Stimulated activated naive CD4-positive, alpha-beta T cell (primary cell): ENCODE results near the gene FGR.
"Not testable (repeated sequence)": the region's sequence is repeated elsewhere in the genome, so short reads cannot be mapped to it uniquely, and the experiment has no call there.

Experiments used
- DNase-seq, 6 experiments: peaks; one replicate each; lab custom pipeline; 2025; lab: John Stamatoyannopoulos, UW

FGR gene

DNA sequence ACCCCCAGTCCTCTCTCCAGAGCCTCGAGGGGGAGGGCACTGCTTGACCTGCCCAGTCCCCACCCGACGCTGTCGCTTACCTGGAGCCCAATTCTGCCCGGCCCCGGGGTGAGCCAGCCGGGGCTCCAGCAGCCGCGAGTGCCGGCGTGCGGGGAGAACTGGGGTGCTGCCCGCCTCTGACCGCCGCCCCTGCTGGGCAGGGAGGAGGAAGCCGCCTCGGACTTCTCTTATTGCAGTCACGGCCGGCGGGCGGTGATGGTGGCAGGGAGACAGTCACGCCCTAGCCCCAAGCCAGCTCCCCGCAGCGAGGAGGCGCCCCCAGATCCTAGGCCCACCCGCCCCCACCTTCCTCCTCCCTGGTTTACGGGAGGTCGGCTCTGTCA is at the start of gene FGR:
Gene FGR, minus strand, starts transcription at position 201 of the 383 bp plus-strand sequence. CDS start 11,269 bp downstream, outside the sequence.
- no peak for DNase-seq

GRCh38 chr1:27684176-27684575 is 49.2 kb upstream of the FGR start:
- no peak for DNase-seq

- no peak for DNase-seq
Observed at GRCh38 chr1:27682351-27682944, 47.5 kb upstream of the FGR start.

GRCh38 chr1:27681580-27681979 is 46.6 kb upstream of the FGR start:
- not testable (repeated sequence) for DNase-seq

- not testable (repeated sequence) for DNase-seq
Observed at GRCh38 chr1:27680225-27680791, 45.3 kb upstream of the FGR start.

- no peak for DNase-seq
Observed at GRCh38 chr1:27678747-27679146, 43.8 kb upstream of the FGR start.

DNA sequence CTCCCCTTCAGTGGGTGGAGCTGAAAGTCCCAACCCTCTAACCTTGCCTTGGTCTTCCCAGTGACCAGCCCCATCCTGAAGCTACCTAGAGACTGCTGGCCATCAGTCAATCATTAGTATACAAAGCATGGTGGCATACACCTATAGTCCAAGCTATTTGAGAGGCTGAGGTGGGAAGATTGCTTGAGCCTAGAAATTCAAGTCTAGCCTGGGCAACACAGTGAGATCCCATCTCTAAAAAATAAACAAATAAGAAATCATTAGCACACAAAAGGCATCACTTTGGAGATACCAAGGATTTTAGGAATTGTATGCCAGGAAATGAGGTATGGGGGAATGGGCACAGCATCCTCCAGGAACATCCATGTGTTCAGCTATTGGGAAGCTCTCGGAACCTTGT is 41.4 kb upstream of the FGR start:
- DNase-seq: no peak

- no peak for DNase-seq
Observed at GRCh38 chr1:27672750-27673112, 37.7 kb upstream of the FGR start.

GRCh38 chr1:27671964-27672749 is 37.2 kb upstream of the FGR start, which contains the start of gene IFI6:
Gene IFI6, minus strand, starts transcription at chr1:27672192. Its CDS starts 2,878 bp downstream, at chr1:27669314.
- peak; percentile 70 to 84 (median 79) for DNase-seq

DNA sequence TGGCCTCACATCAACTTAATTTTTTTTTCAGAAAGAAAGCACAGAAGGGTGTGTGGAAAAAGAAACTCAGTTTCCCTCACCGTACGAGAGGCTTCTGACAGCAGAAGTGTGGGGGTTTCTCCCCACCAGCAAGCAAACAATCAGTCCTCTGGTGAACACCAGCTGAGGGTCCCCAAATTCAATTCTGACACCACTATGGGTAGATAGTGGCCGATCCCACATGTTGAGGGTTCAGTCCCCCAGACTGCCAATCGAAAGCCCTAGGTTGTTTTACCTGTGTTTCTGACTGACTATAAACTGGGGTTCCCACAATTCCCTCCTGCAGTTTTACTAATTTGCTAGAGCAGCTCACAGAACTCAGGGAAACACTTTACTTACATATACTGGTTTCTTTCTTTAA is 34.9 kb upstream of the FGR start:
- DNase-seq: no peak

DNA sequence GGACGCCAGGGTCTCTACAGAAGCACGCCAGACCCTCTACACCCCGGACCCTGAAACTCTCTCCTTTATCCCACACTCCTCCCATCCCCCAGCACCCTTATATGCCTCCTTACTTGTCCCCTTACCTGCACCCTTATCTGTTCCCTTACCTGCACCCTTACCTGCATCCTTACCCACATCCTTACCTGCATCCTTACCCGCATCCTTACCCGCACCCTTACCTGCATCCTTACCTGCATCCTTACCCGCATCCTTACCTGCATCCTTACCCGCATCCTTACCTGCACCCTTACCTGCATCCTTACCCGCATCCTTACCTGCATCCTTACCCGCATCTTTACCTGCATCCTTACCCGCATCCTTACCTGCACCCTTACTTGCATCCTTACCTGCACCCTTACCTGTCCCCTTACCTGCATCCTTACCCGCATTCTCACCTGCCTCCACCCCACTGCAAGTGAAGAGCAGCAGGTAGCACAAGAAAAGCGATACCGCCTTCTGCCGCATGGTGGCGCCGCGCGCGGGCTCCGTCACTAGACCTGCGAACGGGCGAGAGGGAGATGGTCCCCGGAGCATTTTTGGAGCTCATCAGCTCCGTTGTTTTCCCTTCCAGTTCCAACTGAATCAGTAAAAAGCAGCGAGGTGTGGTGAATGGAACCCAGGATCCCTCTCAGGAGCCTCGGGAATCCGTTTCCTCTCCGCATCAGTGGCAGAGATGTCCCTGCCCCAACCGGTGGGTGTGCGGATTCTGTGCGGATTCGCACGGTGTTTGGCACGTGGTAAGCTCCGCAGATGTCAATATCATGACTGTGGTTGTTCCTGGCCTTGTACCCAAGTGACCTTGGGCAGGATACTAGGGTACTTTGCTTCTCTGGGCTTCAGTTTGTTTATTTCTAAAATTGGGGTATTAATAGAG is 34.1 kb upstream of the FGR start:
- peak; percentile 64 to 91 (median 82) for DNase-seq

DNA sequence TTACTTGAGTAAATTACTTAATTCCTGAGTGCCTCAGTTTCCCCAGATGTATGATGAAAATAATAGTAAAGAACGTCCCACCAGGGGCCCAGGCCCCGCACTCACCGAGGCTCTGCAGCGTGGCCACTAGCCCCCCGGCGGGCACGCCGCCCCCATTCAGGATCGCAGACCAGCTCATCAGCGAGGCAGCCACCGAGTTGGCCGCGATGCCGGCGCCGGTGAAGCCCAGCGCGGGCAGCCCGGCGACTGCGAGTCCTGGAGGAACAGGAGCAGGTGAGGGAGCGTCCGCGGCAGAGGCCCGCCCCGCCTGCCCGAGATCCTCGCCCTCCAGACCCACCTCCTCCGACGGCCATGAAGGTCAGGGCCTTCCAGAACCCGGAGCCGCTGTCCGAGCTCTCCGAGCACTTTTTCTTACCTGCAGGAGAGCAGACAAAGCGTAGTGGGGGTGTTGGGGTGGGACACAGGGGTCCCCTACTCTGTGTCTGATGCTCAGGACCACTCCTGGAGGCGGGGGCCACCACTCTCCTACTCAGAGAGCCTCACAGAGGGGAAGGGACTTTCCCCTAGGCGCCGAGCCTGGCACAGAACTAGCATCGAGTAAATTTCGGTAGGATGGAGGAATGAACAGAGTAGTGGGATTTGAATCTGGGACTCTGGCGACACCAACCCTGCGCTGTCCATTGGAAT is 33.3 kb upstream of the FGR start:
- no peak for DNase-seq

GRCh38 chr1:27666791-27667254 is 31.8 kb upstream of the FGR start:
- DNase-seq: no peak

DNA sequence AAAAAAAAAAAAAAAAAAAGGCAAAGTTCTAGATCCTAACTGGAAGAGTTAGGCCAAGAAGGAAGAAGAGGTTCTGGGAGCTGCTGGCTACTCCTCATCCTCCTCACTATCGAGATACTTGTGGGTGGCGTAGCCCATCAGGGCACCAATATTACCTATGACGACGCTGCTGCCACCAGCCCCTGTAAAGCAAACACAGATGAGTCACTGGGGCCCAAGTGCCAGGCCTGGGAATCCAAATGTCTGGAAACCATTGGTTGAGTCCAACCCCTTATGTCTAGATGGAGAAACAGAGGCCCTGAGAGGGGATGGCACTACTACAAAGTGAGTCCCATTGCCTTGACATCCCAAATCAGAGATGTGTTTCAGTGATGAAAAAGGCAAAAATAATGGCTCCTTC is 31.3 kb upstream of the FGR start:
- no peak for DNase-seq

DNA sequence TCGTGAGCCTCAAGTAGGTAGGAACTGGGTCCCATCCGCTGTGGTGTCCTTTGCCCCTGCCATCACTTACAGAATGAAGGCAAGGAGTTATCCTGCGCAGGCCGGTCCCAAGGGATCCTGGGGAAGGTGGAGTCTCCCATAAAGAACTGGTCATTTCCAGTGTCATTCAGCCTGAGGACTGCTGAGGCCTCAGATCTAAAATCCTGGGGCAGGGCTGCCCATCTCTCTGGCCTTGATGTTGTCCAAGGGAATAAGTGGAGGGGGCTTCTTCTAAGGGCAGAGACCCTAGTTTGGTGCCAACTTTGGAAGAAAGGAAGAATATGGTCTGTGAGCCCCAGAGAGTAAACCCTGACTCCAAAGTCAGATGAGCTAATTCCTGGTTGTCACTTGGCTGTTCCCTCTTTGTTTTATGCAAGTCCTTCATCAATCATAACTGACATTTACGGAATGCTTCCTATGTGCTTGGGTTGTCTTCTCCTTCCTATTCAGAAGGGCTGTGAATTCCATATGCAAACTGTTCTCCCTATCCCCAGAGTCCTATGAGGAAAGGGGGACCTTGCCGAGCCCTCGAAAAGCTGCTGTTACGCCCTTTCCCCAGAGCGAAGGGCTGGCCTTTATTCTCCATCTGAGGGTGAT is 30.1 kb upstream of the FGR start:
- no peak for DNase-seq

- DNase-seq: no peak
Observed at GRCh38 chr1:27664291-27664690, 29.3 kb upstream of the FGR start.

- DNase-seq: peak; percentile 80 to 94 (median 87)
Observed at GRCh38 chr1:27662707-27663393, 27.9 kb upstream of the FGR start.

GRCh38 chr1:27662261-27662660 is 27.3 kb upstream of the FGR start:
- DNase-seq: no peak

GRCh38 chr1:27661412-27662075 is 26.6 kb upstream of the FGR start:
- DNase-seq: no peak

DNA sequence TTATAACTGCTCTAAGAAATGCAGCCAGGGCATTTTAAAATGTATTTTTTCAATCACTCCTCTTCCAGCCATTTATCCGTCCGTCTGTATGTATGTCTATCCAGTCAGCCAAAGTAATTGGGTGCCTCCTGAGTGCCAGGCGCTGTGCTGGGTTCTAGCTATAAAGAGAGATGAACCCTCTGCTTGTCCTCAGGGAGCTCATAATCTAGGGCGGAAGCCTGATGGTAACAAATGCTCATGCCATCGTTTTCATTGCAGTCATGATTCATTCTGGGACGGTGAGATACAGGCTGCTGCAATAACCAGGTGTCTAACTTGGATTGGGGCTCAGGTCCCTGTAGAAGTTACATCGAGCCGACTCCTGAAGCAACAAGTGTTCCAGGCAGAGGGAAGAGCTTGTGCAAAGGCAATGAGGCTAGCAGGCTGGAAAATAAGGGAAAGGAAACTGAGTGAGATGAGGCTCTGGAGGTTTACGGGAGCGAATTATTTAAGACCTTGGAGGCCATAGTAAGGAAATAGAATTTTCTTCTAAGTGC is 25.4 kb upstream of the FGR start:
- DNase-seq: no peak
